GM20000 (cell line): ENCODE measurements around the gene PFDN5.

Experiments
- DNase-seq: peaks from one replicate; pipeline ENCODE4 v3.0.0; 2012; ENCODE audit warnings: low spot score
- CTCF ChIP-seq: IDR thresholded peaks from 2 replicates; pipeline ENCODE4 v1.5.1; 2012; ENCODE audit warnings: mild to moderate bottlenecking, control low read depth; ENCODE audit errors: extremely low read depth, missing control alignments

Gene PFDN5

GRCh38 chr12:53299454-53300180 is 4.3 kb downstream of the PFDN5 start, which contains the start of gene MYG1:
TSS of gene MYG1 (plus strand) at chr12:53299695. CDS start at chr12:53299738, 43 bp downstream.
- peak; percentile 82 for DNase-seq
- TF ChIP-seq CTCF: no peak

DNA sequence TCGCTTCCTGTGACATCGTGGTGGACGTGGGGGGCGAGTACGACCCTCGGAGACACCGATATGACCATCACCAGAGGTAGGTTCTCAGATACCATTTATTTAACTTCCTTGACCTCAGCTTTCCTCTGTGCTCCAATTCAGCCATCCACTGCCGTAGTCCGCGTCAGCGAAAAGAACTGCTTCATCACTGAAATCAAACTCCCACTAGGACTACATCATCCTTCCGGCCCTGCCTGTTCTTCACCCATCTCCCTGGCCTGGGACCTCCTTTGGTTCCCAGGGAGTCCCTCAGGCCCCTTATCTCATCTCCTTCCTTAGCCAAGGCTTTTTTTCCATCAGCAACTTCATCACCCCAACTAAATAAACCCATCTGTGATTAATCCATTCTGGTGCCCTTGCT is 4.8 kb downstream of the PFDN5 start:
- TF ChIP-seq CTCF: no peak
- DNase-seq: no peak

GRCh38 chr12:53302903-53303302 is 7.6 kb downstream of the PFDN5 start:
- no peak for TF ChIP-seq CTCF

GRCh38 chr12:53306826-53307225 is 11.5 kb downstream of the PFDN5 start:
- no peak for TF ChIP-seq CTCF
- DNase-seq: no peak

More at GRCh38 chr12:53302903-53303302, 7.6 kb downstream of the PFDN5 start:
- DNase-seq: no peak

DNA sequence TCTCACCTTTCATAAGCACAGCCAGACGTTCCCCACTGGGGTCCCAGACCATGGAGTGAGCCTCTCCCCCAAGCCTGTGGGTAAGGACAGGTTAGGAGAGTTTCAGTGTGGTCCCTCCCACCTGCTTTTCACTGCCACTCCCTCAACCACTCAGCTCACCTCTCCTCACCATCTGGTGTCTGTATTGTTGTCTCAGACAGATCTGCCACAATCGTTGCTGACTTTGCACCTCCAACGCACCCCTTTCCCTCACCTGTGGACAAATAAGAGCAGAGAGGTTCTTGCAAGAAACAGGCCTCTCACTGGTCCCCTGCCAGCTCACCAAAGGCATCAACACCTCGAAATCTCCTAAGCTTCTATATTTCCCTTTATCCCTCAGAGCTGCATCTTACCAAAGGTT is 12.9 kb downstream of the PFDN5 start:
- no peak for DNase-seq

GRCh38 chr12:53313996-53314395 is 18.7 kb downstream of the PFDN5 start:
- DNase-seq: no peak
- TF ChIP-seq CTCF: no peak

More for the DNA sequence above, 12.9 kb downstream of the PFDN5 start:
- TF ChIP-seq CTCF: no peak

DNA sequence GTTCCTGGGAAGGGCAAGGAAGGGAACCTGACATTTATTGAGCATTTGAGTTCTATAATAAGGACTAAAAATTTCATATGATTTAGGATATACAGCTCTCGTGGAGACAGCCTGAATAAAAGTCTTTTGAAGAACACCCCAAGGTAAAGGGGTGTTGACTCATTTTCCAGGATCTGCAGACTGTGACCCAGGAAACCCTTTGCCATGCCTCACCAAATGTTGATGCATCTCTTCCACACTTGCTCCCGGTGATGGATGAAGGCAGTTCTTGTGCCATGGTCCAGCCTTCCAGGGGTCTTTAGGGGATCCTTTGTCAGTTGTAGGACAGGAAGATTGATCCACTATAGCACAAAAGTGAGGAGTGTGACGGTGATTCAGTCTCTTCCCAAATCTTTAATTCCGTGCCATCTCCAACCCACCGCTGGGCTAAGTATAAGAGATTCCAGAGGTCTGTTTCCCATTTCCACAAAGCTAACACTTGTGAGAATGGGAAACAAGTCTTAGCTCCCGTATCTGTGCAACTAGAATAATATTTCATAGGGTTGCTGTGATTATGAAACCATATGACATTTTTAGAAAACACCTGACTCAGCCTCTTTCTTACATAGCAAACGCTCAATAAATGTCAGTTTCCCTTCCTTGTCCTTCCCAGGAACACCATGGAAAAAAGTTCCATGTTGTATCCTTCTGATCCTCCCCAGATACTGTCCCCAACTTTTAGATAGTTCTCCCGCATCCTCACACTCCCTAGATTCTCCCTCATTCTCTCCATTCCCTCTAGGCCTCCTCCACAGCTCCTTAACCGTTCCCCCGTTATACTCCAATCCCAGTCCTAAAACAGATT is 25.2 kb downstream of the PFDN5 start:
- DNase-seq: no peak

More for the DNA sequence above, 25.2 kb downstream of the PFDN5 start:
- TF ChIP-seq CTCF: no peak
